K562 (cell line): ENCODE results near the gene RGS3. TPM values are rescaled to one million over a fixed set of nuclear protein-coding genes. Genes with fewer than 3 reads are reported as not detected.
A peak's percentile ranks its signal among the peaks of the same experiment; 100 is the strongest.

Source experiments
- ATAC-seq: fragments of 200-7000 bp; cut with Tn5 transposase; 3 replicates; pipeline ENCODE4 v1.9.1; 2020; ENCODE audit warnings: moderate library complexity
- BruUV-seq: library from RNA; stranded (reverse); fragments of 400-500 nt; replicated peaks from 2 replicates; lab custom pipeline; 2021; lab: Mats Ljungman, UMichigan
- CTCF ChIA-PET: fragments of 300-600 bp; formaldehyde crosslinking; extraction: SDS; loops from one replicate; lab custom pipeline; 2021; ENCODE audit warnings: low intra/inter-chr PET ratio; lab: Yijun Ruan, JAX
- POLR2A ChIA-PET: fragments of 300-600, 350-650 bp; sonication (Branson Sonifier 250); formaldehyde crosslinking; extraction: SDS; loops from one replicate; lab custom pipeline; 2021; ENCODE audit warnings: antibody characterized with exemption, inconsistent platforms; lab: Yijun Ruan, JAX
- DNase-seq, 4 experiments: peaks; one replicate each; pipeline versions ENCODE4 v3.0.0 to v3.0.0-alpha.2; 2011 to 2018; ENCODE audit warnings: low spot score in 3 of 4, mixed read lengths in 3 of 4; ENCODE audit errors: extremely low read depth in 1 of 4
- FAIRE-seq: peaks from 2 replicates; lab custom pipeline; 2011; peaks lifted over from hg19 to GRCh38; lab: Jason Lieb, UNC
- H2AFZ ChIP-seq: 2 replicates; pipeline ENCODE4 v1.6.0; 2011; ENCODE audit warnings: low read depth, low read length, control low read depth, inconsistent platforms
- H3K27ac ChIP-seq: fragments of 200-600 bp; 3 replicates; pipeline ENCODE4 v1.8.0; 2011; ENCODE audit warnings: low read depth, mild to moderate bottlenecking, control low read depth, inconsistent platforms, low read length, moderate library complexity, mixed read lengths; ENCODE audit errors: extremely low read depth
- H3K27me3 ChIP-seq, 2 experiments: fragments of 300-600 bp in 1 of 2; 2 replicates in 1 of 2; 3 replicates in 1 of 2; pipeline versions ENCODE4 v1.6.0 to v1.8.0; 2011; ENCODE audit warnings: inconsistent platforms in 2 of 2, low read length in 2 of 2, mild to moderate bottlenecking in 1 of 2, mixed read lengths in 1 of 2, moderate library complexity in 1 of 2; ENCODE audit not compliant: control insufficient read depth in 2 of 2, insufficient read depth in 2 of 2
- H3K36me3 ChIP-seq: fragments of 300-600 bp; 3 replicates; pipeline ENCODE4 v1.8.0; 2011; ENCODE audit warnings: mild to moderate bottlenecking, low read length, inconsistent platforms; ENCODE audit not compliant: control insufficient read depth, insufficient read depth
- H3K4me1 ChIP-seq, 2 experiments: fragments of 200-600 bp in 1 of 2; replicated peaks in 1 of 2; 2 replicates in 1 of 2; 3 replicates in 1 of 2; pipeline versions ENCODE4 v1.5.1 to v1.8.0; 2011; ENCODE audit warnings: inconsistent platforms in 2 of 2, low read length in 2 of 2, mild to moderate bottlenecking in 1 of 2, mixed read lengths in 1 of 2, moderate library complexity in 1 of 2; ENCODE audit not compliant: control insufficient read depth in 2 of 2, insufficient read depth in 2 of 2
- H3K4me2 ChIP-seq: 2 replicates; pipeline ENCODE4 v1.6.1; 2011; ENCODE audit warnings: low read length, control low read depth, inconsistent platforms, mixed read lengths; ENCODE audit not compliant: insufficient read depth
- H3K4me3 ChIP-seq: fragments of 200-600 bp; sonication (generic), shearing (Covaris generic); 2 replicates; pipeline ENCODE4 v1.5.1; 2016; ENCODE audit warnings: control low read depth, inconsistent platforms
- H3K79me2 ChIP-seq: fragments of 200-600 bp; 3 replicates; pipeline ENCODE4 v1.8.0; 2011; ENCODE audit warnings: low read length, inconsistent platforms; ENCODE audit not compliant: control insufficient read depth, insufficient read depth
- H3K9ac ChIP-seq, 2 experiments: 2 replicates each; pipeline versions ENCODE4 v1.6.0 to v1.6.1; 2011; ENCODE audit warnings: low read depth in 2 of 2, low read length in 2 of 2, control low read depth in 1 of 2, inconsistent platforms in 1 of 2, mild to moderate bottlenecking in 1 of 2, mixed read lengths in 1 of 2; ENCODE audit not compliant: insufficient read depth in 1 of 2
- H3K9me1 ChIP-seq: one replicate; pipeline ENCODE4 v1.6.0; 2011; ENCODE audit warnings: inconsistent platforms, mild to moderate bottlenecking, low read length, moderate library complexity; ENCODE audit not compliant: control insufficient read depth, insufficient read depth
- H3K9me3 ChIP-seq: replicated peaks from 2 replicates; pipeline ENCODE4 v1.5.1; 2011; ENCODE audit warnings: low read depth, low read length, inconsistent platforms; ENCODE audit not compliant: control insufficient read depth, insufficient read depth
- H4K20me1 ChIP-seq: replicated peaks from 2 replicates; pipeline ENCODE4 v1.6.1; 2011; ENCODE audit warnings: low read length, inconsistent platforms, mixed read lengths; ENCODE audit not compliant: control insufficient read depth, insufficient read depth
- BRD4 ChIP-seq: fragments of 200-600 bp; sonication (generic); IDR thresholded peaks from 2 replicates; pipeline ENCODE4 v1.6.1; 2017; ENCODE audit warnings: inconsistent platforms
- CC2D1A ChIP-seq: fragments of 450-650 bp; IDR thresholded peaks from 2 replicates; pipeline ENCODE4 v1.6.1; 2017; ENCODE audit warnings: mild to moderate bottlenecking
- CEBPB ChIP-seq: fragments of 450-650 bp; IDR thresholded peaks from 2 replicates; pipeline ENCODE4 v1.6.1; 2016; ENCODE audit warnings: missing genetic modification characterization, missing compliant biosample characterization
- CHD2 ChIP-seq: IDR thresholded peaks from 2 replicates; pipeline ENCODE4 v1.6.1; 2011; ENCODE audit warnings: low read depth, low read length
- DDX20 ChIP-seq: fragments of 450-650 bp; IDR thresholded peaks from 2 replicates; pipeline ENCODE4 v1.6.1; 2016; ENCODE audit warnings: missing genetic modification characterization, low read depth, mild to moderate bottlenecking, missing compliant biosample characterization, moderate library complexity
- ELF1 ChIP-seq: fragments of 200-800 bp; sonication (Bioruptor generic); IDR thresholded peaks from 2 replicates; pipeline ENCODE4 v1.6.1; 2016; ENCODE audit warnings: missing genetic modification characterization, missing compliant biosample characterization
- MEF2D ChIP-seq: conservative IDR thresholded peaks from 2 replicates; pipeline ENCODE4 v1.6.1; 2016; ENCODE audit warnings: low read depth, missing genetic modification characterization, missing compliant biosample characterization
- NRF1 ChIP-seq, 2 experiments: fragments of 450-650 bp; IDR thresholded peaks in 1 of 2; conservative IDR thresholded peaks in 1 of 2; 2 replicates each; pipeline ENCODE4 v1.6.1; 2014; ENCODE audit warnings: mild to moderate bottlenecking in 2 of 2
- PHB ChIP-seq: fragments of 250-450 bp; sonication (Bioruptor Pico); IDR thresholded peaks from 2 replicates; pipeline ENCODE4 v1.5.0; 2021
- RNF2 ChIP-seq: sonication (generic); IDR thresholded peaks from 2 replicates; pipeline ENCODE4 v1.6.1; 2016
- TAF9B ChIP-seq: fragments of 450-650 bp; IDR thresholded peaks from 2 replicates; pipeline ENCODE4 v1.6.1; 2018; ENCODE audit warnings: mild to moderate bottlenecking; ENCODE audit not compliant: partially characterized antibody
- TRIM28 ChIP-seq: fragments of 450-650 bp; IDR thresholded peaks from 2 replicates; pipeline ENCODE4 v1.6.1; 2017
- U2AF1 ChIP-seq: fragments of 200-400 bp; formaldehyde crosslinking; optimal IDR thresholded peaks from 2 replicates; pipeline ENCODE3; 2017; ENCODE audit warnings: mild to moderate bottlenecking, low read depth, low read length, moderate library complexity
- ZNF197 ChIP-seq: fragments of 200-800 bp; sonication (Bioruptor generic); IDR thresholded peaks from 2 replicates; pipeline ENCODE4 v1.6.1; 2016; ENCODE audit warnings: low read depth, missing genetic modification characterization, missing compliant biosample characterization
- ZNF217 ChIP-seq: sonication (generic); formaldehyde crosslinking; IDR thresholded peaks from 2 replicates; pipeline ENCODE4 v1.8.0; 2022; ENCODE audit warnings: mild to moderate bottlenecking, missing genetic modification reagents
- ZNF77 ChIP-seq: fragments of 250-450 bp; sonication (Bioruptor Pico); IDR thresholded peaks from 2 replicates; pipeline ENCODE4 v1.5.0; 2020
- WGBS: fragments of 100-300 bp; shearing (Covaris generic); methylation state at CpG from one replicate; pipeline ENCODE4 v1.1.6; 2016; ENCODE audit warnings: low coverage, mixed read lengths; ENCODE audit not compliant: insufficient coverage; ENCODE audit errors: missing lambda C conversion rate; 5-methylcytosine and 5-hydroxymethylcytosine counted together
- in situ Hi-C: fragments of 300-500 bp; cut with MboI; formaldehyde crosslinking; loops from 4 replicates; pipeline ENCODE4 v1.15.0; 2018; ENCODE audit warnings: inconsistent platforms, mixed read lengths
- intact Hi-C: fragments of 100-400 bp; cut with micrococcal nuclease; formaldehyde crosslinking; loops from 2 replicates; pipeline ENCODE4 v1.14.2; 2022
- polyA plus RNA-seq, 8 experiments: library from polyadenylated mRNA; depleted of rRNA in 4 of 8; stranded (reverse) in 5 of 8; unstranded in 3 of 8; fragments of >200 nt; fragmentation: Nextera tagmentation in 2 of 8; fragmentation: Illumina TruSeq in 1 of 8; extraction: Ambion mirVana in 2 of 8; extraction: Trizol in 1 of 8; gene quantifications; 2 replicates each; pipeline versions ENCODE4 v1.2.1 to v1.2.3, GENCODE V29; 2011 to 2014; ENCODE audit warnings: inconsistent platforms in 1 of 8, missing spikeins in 1 of 8
- total RNA-seq, 7 experiments: library from RNA; depleted of rRNA in 6 of 7; stranded (reverse); fragments of >200 nt in 6 of 7; fragmentation: Illumina TruSeq in 2 of 7; extraction: Trizol in 2 of 7; gene quantifications; 2 replicates each; pipeline versions ENCODE4 v1.2.1 to v1.2.3, GENCODE V29; 2011 to 2021; ENCODE audit warnings: low replicate concordance in 1 of 7
- TF ChIP-seq, protein P1 (sequence below), 2 experiments: fragments of 450-650 bp in 1 of 2; IDR thresholded peaks; 2 replicates each; pipeline ENCODE4 v1.6.1; 2011 to 2017; ENCODE audit warnings: low read depth in 2 of 2, antibody characterized with exemption in 1 of 2, borderline replicate concordance in 1 of 2, low read length in 1 of 2, mild to moderate bottlenecking in 1 of 2, mixed read lengths in 1 of 2; ENCODE audit not compliant: control insufficient read depth in 1 of 2
- TF ChIP-seq, protein P2 (sequence below): fragments of 250-450 bp; sonication (Bioruptor Pico); IDR thresholded peaks from 2 replicates; pipeline ENCODE4 v1.5.0; 2020; ENCODE audit warnings: mild to moderate bottlenecking, borderline replicate concordance

Gene RGS3
- total and polyA plus RNA-seq, 9 of the 15 experiments (the other 6 are each of a cell fraction or from before 2014, with no cell fraction given) = 0.08 to 2.9 (median 0.95) TPM

GRCh38 chr9:113468716-113469448 lies 5.4 kb downstream of the RGS3 start:
- ATAC-seq (no peak), FAIRE-seq (no peak), DNase-seq (no peak)
- Histone ChIP-seq H4K20me1 (no peaks in the 10 kb centered on the region), H3K9me1 (no peaks in the 10 kb centered on the region), H3K9ac (0 out of 4 replicates have a peak overlapping the region, but pooled peaks of 1 of the 2 experiments have one; percentile 40), H2AFZ (no peak overlapping the region), H3K27me3 (peaks cover 15 to 22% of the 10 kb centered on the region in 2 experiments; a peak in 4 of 5 replicates), H3K27ac (no peak overlapping the region), H3K79me2 (no peaks in the 10 kb centered on the region), H3K36me3 (no peaks in the 10 kb centered on the region), H3K4me2 (no peak overlapping the region), H3K4me3 (no peak overlapping the region), H3K4me1 (peaks cover 0 to under 1% of the 10 kb centered on the region in 2 experiments; a peak in 1 of 5 replicates), H3K9me3 (0 out of 2 replicates have a peak, but pooled peaks cover 4% of the 10 kb centered on the region)
- intact Hi-C loops = no loop called here
- in situ Hi-C loops = no loop called here
- ChIA-PET POLR2A (interaction anchor here (1.3 to 1.8 kb wide), 2 partner anchors 10 to 24 kb away, joined by 4 to 5 read pairs; no protein-coding TSS in a partner anchor), CTCF (no interaction called here)
- no TSS peak for BruUV-seq
- 7% methylated on average over 6 of the region's 6 CpGs for WGBS
- TF ChIP-seq ZNF77 (no peak), CHD2 (no peak), ZNF197 (CRISPR knock-in tag) (no peak), CC2D1A (no peak), CEBPB (tag) (no peak), PHB (CRISPR knock-in tag) (no peak), U2AF1 (no peak), NRF1 (conservative IDR thresholded peaks at IDR 0.05 in 1 of 2, IDR thresholded peaks at IDR 0.05 in 1 of 2) (no peak), DDX20 (tag) (no peak), RNF2 (no peak), ELF1 (tag) (no peak), BRD4 (no peak), ZNF217 (CRISPR knock-in tag) (no peak), TRIM28 (no peak), TAF9B (no peak), MEF2D (tag) (no peak)
- TF ChIP-seq, protein P1, sequence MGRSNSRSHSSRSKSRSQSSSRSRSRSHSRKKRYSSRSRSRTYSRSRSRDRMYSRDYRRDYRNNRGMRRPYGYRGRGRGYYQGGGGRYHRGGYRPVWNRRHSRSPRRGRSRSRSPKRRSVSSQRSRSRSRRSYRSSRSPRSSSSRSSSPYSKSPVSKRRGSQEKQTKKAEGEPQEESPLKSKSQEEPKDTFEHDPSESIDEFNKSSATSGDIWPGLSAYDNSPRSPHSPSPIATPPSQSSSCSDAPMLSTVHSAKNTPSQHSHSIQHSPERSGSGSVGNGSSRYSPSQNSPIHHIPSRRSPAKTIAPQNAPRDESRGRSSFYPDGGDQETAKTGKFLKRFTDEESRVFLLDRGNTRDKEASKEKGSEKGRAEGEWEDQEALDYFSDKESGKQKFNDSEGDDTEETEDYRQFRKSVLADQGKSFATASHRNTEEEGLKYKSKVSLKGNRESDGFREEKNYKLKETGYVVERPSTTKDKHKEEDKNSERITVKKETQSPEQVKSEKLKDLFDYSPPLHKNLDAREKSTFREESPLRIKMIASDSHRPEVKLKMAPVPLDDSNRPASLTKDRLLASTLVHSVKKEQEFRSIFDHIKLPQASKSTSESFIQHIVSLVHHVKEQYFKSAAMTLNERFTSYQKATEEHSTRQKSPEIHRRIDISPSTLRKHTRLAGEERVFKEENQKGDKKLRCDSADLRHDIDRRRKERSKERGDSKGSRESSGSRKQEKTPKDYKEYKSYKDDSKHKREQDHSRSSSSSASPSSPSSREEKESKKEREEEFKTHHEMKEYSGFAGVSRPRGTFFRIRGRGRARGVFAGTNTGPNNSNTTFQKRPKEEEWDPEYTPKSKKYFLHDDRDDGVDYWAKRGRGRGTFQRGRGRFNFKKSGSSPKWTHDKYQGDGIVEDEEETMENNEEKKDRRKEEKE (IDR thresholded peaks at IDR 0.05; ENCODE audit: borderline replicate concordance in 1 of 2, control insufficient read depth in 1 of 2, low read depth in 2 of 2, low read length in 1 of 2) = no peak
- TF ChIP-seq, protein P2, sequence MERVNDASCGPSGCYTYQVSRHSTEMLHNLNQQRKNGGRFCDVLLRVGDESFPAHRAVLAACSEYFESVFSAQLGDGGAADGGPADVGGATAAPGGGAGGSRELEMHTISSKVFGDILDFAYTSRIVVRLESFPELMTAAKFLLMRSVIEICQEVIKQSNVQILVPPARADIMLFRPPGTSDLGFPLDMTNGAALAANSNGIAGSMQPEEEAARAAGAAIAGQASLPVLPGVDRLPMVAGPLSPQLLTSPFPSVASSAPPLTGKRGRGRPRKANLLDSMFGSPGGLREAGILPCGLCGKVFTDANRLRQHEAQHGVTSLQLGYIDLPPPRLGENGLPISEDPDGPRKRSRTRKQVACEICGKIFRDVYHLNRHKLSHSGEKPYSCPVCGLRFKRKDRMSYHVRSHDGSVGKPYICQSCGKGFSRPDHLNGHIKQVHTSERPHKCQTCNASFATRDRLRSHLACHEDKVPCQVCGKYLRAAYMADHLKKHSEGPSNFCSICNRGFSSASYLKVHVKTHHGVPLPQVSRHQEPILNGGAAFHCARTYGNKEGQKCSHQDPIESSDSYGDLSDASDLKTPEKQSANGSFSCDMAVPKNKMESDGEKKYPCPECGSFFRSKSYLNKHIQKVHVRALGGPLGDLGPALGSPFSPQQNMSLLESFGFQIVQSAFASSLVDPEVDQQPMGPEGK = no peak
